ENCODE data around the gene CARMIL1. TPM values are rescaled to one million over a fixed set of nuclear protein-coding genes. Genes with fewer than 3 reads are reported as not detected.

The CARMIL1 gene
- total RNA-seq, 1 experiment from 2014 or later: 20.3 TPM

- no peak for DNase-seq (ENCODE audit: low read depth)
These were observed 193.7 kb downstream of the CARMIL1 start for GRCh38 chr6:25472906-25473305.

- no peak for DNase-seq (ENCODE audit: low read depth)
These were observed 194.3 kb downstream of the CARMIL1 start for GRCh38 chr6:25473447-25473846.

GRCh38 chr6:25476126-25476525 lies 197.0 kb downstream of the CARMIL1 start:
- peak; percentile 92 for DNase-seq (ENCODE audit: low read depth)

GRCh38 chr6:25477006-25477590 lies 197.9 kb downstream of the CARMIL1 start:
- peak; percentile 90 for DNase-seq (ENCODE audit: low read depth)

- no peak for DNase-seq (ENCODE audit: low read depth)
These were observed 199.8 kb downstream of the CARMIL1 start for GRCh38 chr6:25478973-25479372.

GRCh38 chr6:25481267-25481666 lies 202.1 kb downstream of the CARMIL1 start:
- DNase-seq (ENCODE audit: low read depth): no peak

GRCh38 chr6:25482996-25483395 lies 203.8 kb downstream of the CARMIL1 start:
- DNase-seq (ENCODE audit: low read depth): peak; percentile 17

GRCh38 chr6:25483943-25484342 lies 204.8 kb downstream of the CARMIL1 start:
- no peak for DNase-seq (ENCODE audit: low read depth)

- no peak for DNase-seq (ENCODE audit: low read depth)
These were observed 205.7 kb downstream of the CARMIL1 start for GRCh38 chr6:25484900-25485299.

GRCh38 chr6:25485821-25486534 lies 206.8 kb downstream of the CARMIL1 start:
- no peak for DNase-seq (ENCODE audit: low read depth)

- DNase-seq (ENCODE audit: low read depth): no peak
These were observed 207.4 kb downstream of the CARMIL1 start for GRCh38 chr6:25486550-25486949.

- no peak for DNase-seq (ENCODE audit: low read depth)
These were observed 207.8 kb downstream of the CARMIL1 start for GRCh38 chr6:25487012-25487411.

- no peak for DNase-seq (ENCODE audit: low read depth)
These were observed 209.0 kb downstream of the CARMIL1 start for GRCh38 chr6:25488156-25488555.

- DNase-seq (ENCODE audit: low read depth): no peak
These were observed 210.2 kb downstream of the CARMIL1 start for GRCh38 chr6:25489399-25489798.

- DNase-seq (ENCODE audit: low read depth): peak; percentile 82
These were observed 211.0 kb downstream of the CARMIL1 start for GRCh38 chr6:25490018-25490801.

GRCh38 chr6:25492951-25493350 lies 213.8 kb downstream of the CARMIL1 start:
- no peak for DNase-seq (ENCODE audit: low read depth)

- DNase-seq (ENCODE audit: low read depth): no peak
These were observed 215.3 kb downstream of the CARMIL1 start for GRCh38 chr6:25494469-25494868.

GRCh38 chr6:25497383-25498040 lies 218.3 kb downstream of the CARMIL1 start:
- no peak for DNase-seq (ENCODE audit: low read depth)

GRCh38 chr6:25498505-25498904 lies 219.3 kb downstream of the CARMIL1 start:
- no peak for DNase-seq (ENCODE audit: low read depth)

- DNase-seq (ENCODE audit: low read depth): peak; percentile 14
These were observed 220.6 kb downstream of the CARMIL1 start for GRCh38 chr6:25499615-25500235.

- peak; percentile 13 for DNase-seq (ENCODE audit: low read depth)
These were observed 224.5 kb downstream of the CARMIL1 start for GRCh38 chr6:25503686-25504085.

GRCh38 chr6:25504661-25505060 lies 225.5 kb downstream of the CARMIL1 start:
- DNase-seq (ENCODE audit: low read depth): peak; percentile 37

All from M059J (cell line).